ENCODE data around the gene S100A5. TPM values are rescaled to one million over a fixed set of nuclear protein-coding genes. Genes with fewer than 3 reads are reported as not detected.
"Not testable (repeated sequence)": the region's sequence is repeated elsewhere in the genome, so short reads cannot be mapped to it uniquely, and the experiment has no call there.

Gene S100A5
- total and polyA plus RNA-seq, 10 of the 15 experiments (the other 5 are each of a cell fraction or from before 2014, with no cell fraction given) = 0.47 to 0.75 (median 0.56) TPM; not detected in 6

DNA sequence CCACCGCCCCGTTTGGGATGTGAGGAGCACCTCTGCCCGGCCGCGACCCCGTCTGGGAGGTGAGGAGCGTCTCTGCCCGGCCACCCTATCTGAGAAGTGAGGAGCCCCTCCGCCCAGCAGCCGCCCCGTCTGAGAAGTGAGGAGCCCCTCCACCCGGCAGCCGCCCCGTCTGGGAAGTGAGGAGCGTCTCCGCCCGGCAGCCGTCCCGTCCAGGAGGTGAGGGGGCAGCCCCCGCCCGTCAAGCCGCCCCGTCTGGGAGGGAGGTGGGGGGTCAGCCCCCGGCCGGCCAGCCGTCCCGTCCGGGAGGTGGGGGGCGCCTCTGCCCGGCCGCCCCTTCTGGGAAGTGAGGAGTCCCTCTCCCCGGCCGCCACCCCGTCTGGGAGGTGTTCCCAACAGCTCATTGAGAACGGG, 34.4 kb upstream of the S100A5 start:
- H3K9ac ChIP-seq (ENCODE audit: control insufficient read depth, insufficient read depth, low read length); DNase-seq (ENCODE audit: low read depth, low spot score); BruUV-seq (replicated peaks); H3K79me2 ChIP-seq (ENCODE audit: control insufficient read depth, insufficient read depth, low read length); SMC1A ChIA-PET (ENCODE audit: uncharacterized antibody, unreplicated experiment); H2AFZ ChIP-seq (ENCODE audit: control insufficient read depth, low read depth, low read length); intact Hi-C loops (cut with micrococcal nuclease; ENCODE audit: unreplicated experiment); FAIRE-seq; H3K9me3 ChIP-seq (replicated peaks; ENCODE audit: control insufficient read depth, insufficient read depth, low read length); H3K4me3 ChIP-seq; H3K4me2 ChIP-seq (ENCODE audit: control insufficient read depth, insufficient read depth); POLR2A ChIA-PET; in situ Hi-C loops (cut with MboI); H3K4me1 ChIP-seq (ENCODE audit: control insufficient read depth, insufficient read depth, low read length); RAD21 ChIA-PET (ENCODE audit: unreplicated experiment); H3K27me3 ChIP-seq (replicated peaks in 1 of 2; ENCODE audit: control insufficient read depth in 2 of 2, insufficient read depth in 2 of 2, low read length in 1 of 2); H3K27ac ChIP-seq (ENCODE audit: control insufficient read depth, insufficient read depth); H4K20me1 ChIP-seq (ENCODE audit: control insufficient read depth, insufficient read depth); CTCF ChIA-PET; H3K36me3 ChIP-seq (ENCODE audit: control insufficient read depth in 2 of 2, insufficient read depth in 2 of 2, low read length in 1 of 2); ATAC-seq: not testable (repeated sequence)
- whole genome bisulfite sequencing (ENCODE audit: insufficient coverage, insufficient replicate concordance, low lambda C conversion rate, missing lambda C conversion rate) = 79% methylated on average over 17 of the region's 35 CpGs

DNA sequence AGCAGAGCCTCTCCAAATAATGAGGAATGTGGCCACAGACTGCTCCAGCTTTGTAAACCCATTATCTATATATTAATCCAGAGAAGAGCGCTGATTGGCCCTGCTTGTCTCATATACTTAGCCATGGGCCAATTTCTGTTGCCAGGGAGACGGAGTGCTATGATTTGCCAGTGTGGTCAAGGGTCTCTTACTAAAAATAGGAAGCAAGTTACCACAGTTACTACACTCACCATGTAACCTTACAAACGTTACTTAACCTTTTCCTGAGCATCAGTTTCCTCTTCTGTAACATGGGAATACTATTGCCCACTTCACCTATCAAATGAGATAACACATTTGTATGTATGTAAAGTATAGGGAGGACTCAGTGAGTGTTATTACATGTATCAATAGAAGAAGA, 32.6 kb upstream of the S100A5 start:
- no peaks in the 10 kb centered on the region for H4K20me1 ChIP-seq (ENCODE audit: control insufficient read depth, insufficient read depth)
- H3K27ac ChIP-seq (ENCODE audit: control insufficient read depth, insufficient read depth) = no peak overlapping the region
- no peak overlapping the region for H3K4me3 ChIP-seq
- H3K79me2 ChIP-seq (ENCODE audit: control insufficient read depth, insufficient read depth, low read length) = no peaks in the 10 kb centered on the region
- no peaks in the 10 kb centered on the region for H3K9me3 ChIP-seq (replicated peaks; ENCODE audit: control insufficient read depth, insufficient read depth, low read length)
- DNase-seq (ENCODE audit: low read depth, low spot score) (no peak), FAIRE-seq (no peak), ATAC-seq (no peak; the same call in 2 of the 3 replicates)
- no peak overlapping the region for H3K4me2 ChIP-seq (ENCODE audit: control insufficient read depth, insufficient read depth)
- H2AFZ ChIP-seq (ENCODE audit: control insufficient read depth, low read depth, low read length) = no peak overlapping the region
- ChIA-PET POLR2A (interaction anchor here (1.0 to 1.8 kb wide), 4 partner anchors 38 to 99 kb away, joined by 3 to 11 read pairs (median 6); partner anchors contain the start of genes CHTOP and S100A6), RAD21 (ENCODE audit: unreplicated experiment) (interaction anchor here (0.8 to 5.2 kb wide), 19 partner anchors 10 to 413 kb away, joined by 3 to 60 read pairs (median 8); partner anchors contain the start of genes CHTOP, RAB13, S100A1 and S100A13), SMC1A (ENCODE audit: uncharacterized antibody, unreplicated experiment) (interaction anchor here (0.7 to 4.0 kb wide), 26 partner anchors 8 to 405 kb away, joined by 3 to 36 read pairs (median 6); partner anchors contain the start of genes CHTOP, ILF2, S100A1 and S100A13), CTCF (interaction anchor here (0.7 to 7.5 kb wide), 37 partner anchors 8 to 413 kb away, joined by 3 to 216 read pairs (median 8); partner anchors contain the start of genes CHTOP, CREB3L4, ILF2 and JTB)
- BruUV-seq (replicated peaks) = no TSS peak
- no peaks in the 10 kb centered on the region for H3K36me3 ChIP-seq (ENCODE audit: control insufficient read depth in 2 of 2, insufficient read depth in 2 of 2, low read length in 1 of 2)
- peaks cover 8% of the 10 kb centered on the region for H3K4me1 ChIP-seq (ENCODE audit: control insufficient read depth, insufficient read depth, low read length)
- WGBS (ENCODE audit: insufficient coverage, insufficient replicate concordance, low lambda C conversion rate, missing lambda C conversion rate) = 64% methylated on average over 3 of the region's 3 CpGs
- H3K9ac ChIP-seq (ENCODE audit: control insufficient read depth, insufficient read depth, low read length) = no peak overlapping the region
- no peaks in the 10 kb centered on the region for H3K27me3 ChIP-seq (replicated peaks in 1 of 2; ENCODE audit: control insufficient read depth in 2 of 2, insufficient read depth in 2 of 2, low read length in 1 of 2)
- in situ Hi-C loops (cut with MboI) (no loop called here), intact Hi-C loops (cut with micrococcal nuclease; ENCODE audit: unreplicated experiment) (loop anchor here (5.0 kb wide), 1 partner anchor 99 kb away; the partner anchor contains the start of gene ILF2)
- TF ChIP-seq SPI1 (IDR thresholded peaks at IDR 0.05; ENCODE audit: borderline replicate concordance, insufficient read depth, low read depth, low read length) (no peak), YY1 (IDR thresholded peaks at IDR 0.05; ENCODE audit: low read depth, low read length) (no peak), SREBF2 (IDR thresholded peaks at IDR 0.05; ENCODE audit: low read length) (no peak), RB1 (IDR thresholded peaks at IDR 0.05; ENCODE audit: borderline replicate concordance) (no peak), SMAD1 (IDR thresholded peaks at IDR 0.05; ENCODE audit: low read depth, partially characterized antibody) (no peak), CBFB (IDR thresholded peaks at IDR 0.05; ENCODE audit: low read depth) (no peak), ZBED1 (IDR thresholded peaks at IDR 0.05; ENCODE audit: borderline replicate concordance) (no peak), JUND (IDR thresholded peaks at IDR 0.05; ENCODE audit: low read depth, low read length) (no peak)

Measured in GM12878 (cell line).